IPS DF 6.9 (cell line): ENCODE data around the gene CSNK2B.

Experiments
- DNase-seq: peaks from one replicate; pipeline ENCODE4 v3.0.0-alpha.2; 2013; ENCODE audit warnings: low read depth, low spot score
- H3K27ac ChIP-seq: one replicate; pipeline ENCODE4 v1.5.1; 2013; ENCODE audit warnings: low read length, control low read depth
- H3K27me3 ChIP-seq: 2 replicates; pipeline ENCODE4 v1.6.1; 2013; ENCODE audit warnings: mild to moderate bottlenecking, low read length; ENCODE audit not compliant: control insufficient read depth, insufficient read depth
- H3K36me3 ChIP-seq: 2 replicates; pipeline ENCODE4 v1.6.1; 2013; ENCODE audit warnings: low read length; ENCODE audit not compliant: control insufficient read depth, insufficient read depth
- H3K4me1 ChIP-seq: 2 replicates; pipeline ENCODE4 v1.6.1; 2013; ENCODE audit warnings: low read length; ENCODE audit not compliant: control insufficient read depth, insufficient read depth
- H3K4me3 ChIP-seq: 2 replicates; pipeline ENCODE4 v1.5.1; 2013; ENCODE audit warnings: mild to moderate bottlenecking, low read length
- H3K9me3 ChIP-seq: 2 replicates; pipeline ENCODE4 v1.6.1; 2013; ENCODE audit warnings: low read length, inconsistent platforms; ENCODE audit not compliant: control insufficient read depth, insufficient read depth
- WGBS: extraction: QIAGEN DNeasy Blood & Tissue Kit; methylation state at CpG from one replicate; pipeline ENCODE4 v1.1.7; 2013; ENCODE audit warnings: mixed read lengths, missing lambda C conversion rate; ENCODE audit not compliant: insufficient read length, insufficient coverage; 5-methylcytosine and 5-hydroxymethylcytosine counted together

CSNK2B gene

GRCh38 chr6:31627690-31628287, 38.1 kb upstream of the CSNK2B start:
- H3K27me3 ChIP-seq: no peaks in the 10 kb centered on the region
- H3K4me3 ChIP-seq: no peak overlapping the region
- no CpG with 5 or more reads among the region's 19 CpGs for WGBS
- H3K4me1 ChIP-seq: no peaks in the 10 kb centered on the region
- H3K36me3 ChIP-seq: peaks cover 79% of the 10 kb centered on the region
- no peak overlapping the region for H3K27ac ChIP-seq
- no peaks in the 10 kb centered on the region for H3K9me3 ChIP-seq
- DNase-seq: no peak

GRCh38 chr6:31629014-31629413, 36.9 kb upstream of the CSNK2B start:
- Histone ChIP-seq H3K36me3 (peaks cover 80% of the 10 kb centered on the region), H3K9me3 (no peaks in the 10 kb centered on the region), H3K4me1 (no peaks in the 10 kb centered on the region), H3K27ac (no peak overlapping the region), H3K4me3 (no peak overlapping the region), H3K27me3 (no peaks in the 10 kb centered on the region)
- WGBS: no CpG with 5 or more reads among the region's 7 CpGs
- no peak for DNase-seq

GRCh38 chr6:31630177-31630934, 35.5 kb upstream of the CSNK2B start:
- Histone ChIP-seq H3K9me3 (no peaks in the 10 kb centered on the region), H3K27me3 (no peaks in the 10 kb centered on the region), H3K27ac (no peak overlapping the region), H3K36me3 (peaks cover 85% of the 10 kb centered on the region), H3K4me3 (no peak overlapping the region), H3K4me1 (no peaks in the 10 kb centered on the region)
- WGBS: no CpG with 5 or more reads among the region's 25 CpGs
- DNase-seq: no peak

GRCh38 chr6:31631209-31631608, 34.7 kb upstream of the CSNK2B start:
- Histone ChIP-seq H3K27ac (no peak overlapping the region), H3K9me3 (no peaks in the 10 kb centered on the region), H3K36me3 (peaks cover 85% of the 10 kb centered on the region), H3K4me3 (no peak overlapping the region), H3K27me3 (no peaks in the 10 kb centered on the region), H3K4me1 (no peaks in the 10 kb centered on the region)
- DNase-seq: no peak
- WGBS: no CpG with 5 or more reads among the region's 16 CpGs

GRCh38 chr6:31631681-31632278, 34.1 kb upstream of the CSNK2B start:
- Histone ChIP-seq H3K27ac (no peak overlapping the region), H3K27me3 (no peaks in the 10 kb centered on the region), H3K9me3 (no peaks in the 10 kb centered on the region), H3K4me1 (no peaks in the 10 kb centered on the region), H3K4me3 (no peak overlapping the region), H3K36me3 (peaks cover 85% of the 10 kb centered on the region)
- WGBS: no CpG with 5 or more reads among the region's 32 CpGs
- no peak for DNase-seq

- H3K36me3 ChIP-seq: peaks cover 85% of the 10 kb centered on the region
- no peaks in the 10 kb centered on the region for H3K4me1 ChIP-seq
- no CpG with 5 or more reads among the region's 26 CpGs for WGBS
- no peaks in the 10 kb centered on the region for H3K9me3 ChIP-seq
- H3K27me3 ChIP-seq: no peaks in the 10 kb centered on the region
- no peak for DNase-seq
- no peak overlapping the region for H3K4me3 ChIP-seq
- H3K27ac ChIP-seq: no peak overlapping the region
Measured at GRCh38 chr6:31632279-31632946, 33.5 kb upstream of the CSNK2B start.

- Histone ChIP-seq H3K27me3 (no peaks in the 10 kb centered on the region), H3K4me3 (no peak overlapping the region), H3K4me1 (no peaks in the 10 kb centered on the region), H3K9me3 (no peaks in the 10 kb centered on the region), H3K27ac (no peak overlapping the region), H3K36me3 (peaks cover 75% of the 10 kb centered on the region)
- no peak for DNase-seq
- no CpG with 5 or more reads among the region's 7 CpGs for WGBS
Measured at GRCh38 chr6:31633447-31633846, 32.4 kb upstream of the CSNK2B start.

GRCh38 chr6:31634131-31634530, 31.7 kb upstream of the CSNK2B start:
- Histone ChIP-seq H3K36me3 (peaks cover 73% of the 10 kb centered on the region), H3K27me3 (no peaks in the 10 kb centered on the region), H3K9me3 (no peaks in the 10 kb centered on the region), H3K27ac (no peak overlapping the region), H3K4me1 (no peaks in the 10 kb centered on the region), H3K4me3 (no peak overlapping the region)
- no CpG with 5 or more reads among the region's 3 CpGs for WGBS
- DNase-seq: no peak

GRCh38 chr6:31634969-31635575, 30.8 kb upstream of the CSNK2B start:
- DNase-seq: no peak
- H3K27ac ChIP-seq: no peak overlapping the region
- peaks cover 72% of the 10 kb centered on the region for H3K36me3 ChIP-seq
- WGBS: no CpG with 5 or more reads among the region's 11 CpGs
- no peaks in the 10 kb centered on the region for H3K4me1 ChIP-seq
- H3K9me3 ChIP-seq: no peaks in the 10 kb centered on the region
- no peaks in the 10 kb centered on the region for H3K27me3 ChIP-seq
- H3K4me3 ChIP-seq: no peak overlapping the region
